NCI-H1092 treated with DMSO at 0.1 percent for 48 hours (cell line): ENCODE results near the gene MRPL34.

Experiments
- DNase-seq: peaks from one replicate; lab custom pipeline; 2025; lab: John Stamatoyannopoulos, UW

MRPL34 gene

GRCh38 chr19:17309965-17310461 is 4.3 kb downstream of the MRPL34 start:
- no peak for DNase-seq

GRCh38 chr19:17311455-17312188 is 6.0 kb downstream of the MRPL34 start:
- no peak for DNase-seq

- DNase-seq, result no peak
Measured at GRCh38 chr19:17312189-17313113, 6.8 kb downstream of the MRPL34 start.

- no peak for DNase-seq
Measured at GRCh38 chr19:17314007-17314593, 8.4 kb downstream of the MRPL34 start.

- no peak for DNase-seq
Measured at GRCh38 chr19:17318966-17319365, 13.3 kb downstream of the MRPL34 start.

GRCh38 chr19:17319473-17320238 is 14.0 kb downstream of the MRPL34 start:
- no peak for DNase-seq

- no peak for DNase-seq
Measured at GRCh38 chr19:17320435-17320834, 14.8 kb downstream of the MRPL34 start.

GRCh38 chr19:17321655-17322489 is 16.2 kb downstream of the MRPL34 start:
- DNase-seq, result no peak

- DNase-seq, result no peak
Measured at GRCh38 chr19:17322854-17323253, 17.2 kb downstream of the MRPL34 start.

- no peak for DNase-seq
Measured at GRCh38 chr19:17323300-17323963, 17.8 kb downstream of the MRPL34 start.

GRCh38 chr19:17323964-17324332 is 18.3 kb downstream of the MRPL34 start:
- DNase-seq, result no peak

- no peak for DNase-seq
Measured at GRCh38 chr19:17324357-17325114, 18.9 kb downstream of the MRPL34 start.

- no peak for DNase-seq
Measured at GRCh38 chr19:17325133-17325532, 19.5 kb downstream of the MRPL34 start.

- DNase-seq, result no peak
Measured at GRCh38 chr19:17325881-17326594, 20.4 kb downstream of the MRPL34 start.

- no peak for DNase-seq
Measured at GRCh38 chr19:17326595-17326966, 20.9 kb downstream of the MRPL34 start.

- DNase-seq, result no peak
Measured at GRCh38 chr19:17327068-17327653, 21.5 kb downstream of the MRPL34 start.

GRCh38 chr19:17327654-17328516 is 22.2 kb downstream of the MRPL34 start:
- no peak for DNase-seq
